Upper lobe of left lung (tissue), 4 donors: ENCODE results near the gene MYB.

Experiments used
- EP300 ChIP-seq, 4 donors: sonication (generic); formaldehyde crosslinking; IDR thresholded peaks; one replicate each; pipeline ENCODE4 v1.5.1; 2017; ENCODE audit warnings: antibody characterized with exemption in 4 of 4, control low read depth in 2 of 4
- POLR2A ChIP-seq, 4 donors: fragments of 450-650 bp; IDR thresholded peaks; one replicate each; pipeline ENCODE4 v1.5.1; 2016 to 2017; ENCODE audit warnings: antibody characterized with exemption in 4 of 4, mild to moderate bottlenecking in 2 of 4
- POLR2AphosphoS5 ChIP-seq, 2 donors: sonication (generic); formaldehyde crosslinking; IDR thresholded peaks; one replicate each; pipeline ENCODE4 v1.5.1; 2017; ENCODE audit warnings: antibody characterized with exemption in 2 of 2
- TF ChIP-seq, protein P1 (sequence below), 6 experiments: fragments of 450-650 bp in 4 of 6; fragments of 200-600 bp in 2 of 6; sonication (generic) in 2 of 6; IDR thresholded peaks; one replicate each; pipeline ENCODE4 v1.5.1; 2016 to 2019; ENCODE audit warnings: antibody characterized with exemption in 6 of 6

GRCh38 chr6:135231469-135231844 is 50.3 kb downstream of the MYB start:
- TF ChIP-seq, protein P1, sequence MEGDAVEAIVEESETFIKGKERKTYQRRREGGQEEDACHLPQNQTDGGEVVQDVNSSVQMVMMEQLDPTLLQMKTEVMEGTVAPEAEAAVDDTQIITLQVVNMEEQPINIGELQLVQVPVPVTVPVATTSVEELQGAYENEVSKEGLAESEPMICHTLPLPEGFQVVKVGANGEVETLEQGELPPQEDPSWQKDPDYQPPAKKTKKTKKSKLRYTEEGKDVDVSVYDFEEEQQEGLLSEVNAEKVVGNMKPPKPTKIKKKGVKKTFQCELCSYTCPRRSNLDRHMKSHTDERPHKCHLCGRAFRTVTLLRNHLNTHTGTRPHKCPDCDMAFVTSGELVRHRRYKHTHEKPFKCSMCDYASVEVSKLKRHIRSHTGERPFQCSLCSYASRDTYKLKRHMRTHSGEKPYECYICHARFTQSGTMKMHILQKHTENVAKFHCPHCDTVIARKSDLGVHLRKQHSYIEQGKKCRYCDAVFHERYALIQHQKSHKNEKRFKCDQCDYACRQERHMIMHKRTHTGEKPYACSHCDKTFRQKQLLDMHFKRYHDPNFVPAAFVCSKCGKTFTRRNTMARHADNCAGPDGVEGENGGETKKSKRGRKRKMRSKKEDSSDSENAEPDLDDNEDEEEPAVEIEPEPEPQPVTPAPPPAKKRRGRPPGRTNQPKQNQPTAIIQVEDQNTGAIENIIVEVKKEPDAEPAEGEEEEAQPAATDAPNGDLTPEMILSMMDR (IDR thresholded peaks at IDR 0.05) = no peak
- TF ChIP-seq POLR2AphosphoS5 (IDR thresholded peaks at IDR 0.05) (no peak), POLR2A (IDR thresholded peaks at IDR 0.05) (no peak), EP300 (IDR thresholded peaks at IDR 0.05) (no peak)
